ENCODE measurements around the gene ATP6V1G1.
"Not testable (repeated sequence)": the region's sequence is repeated elsewhere in the genome, so short reads cannot be mapped to it uniquely, and the experiment has no call there.

Gene ATP6V1G1

GRCh38 chr9:114571391-114571790 lies 16.2 kb upstream of the ATP6V1G1 start:
- no peak overlapping the region for H3K4ac ChIP-seq (ENCODE audit: low read depth, low read length)
- H3K9me3 ChIP-seq (ENCODE audit: insufficient read depth, low read depth, low read length) = no peaks in the 10 kb centered on the region
- no peak overlapping the region for H4K91ac ChIP-seq (ENCODE audit: low read depth, low read length)
- no peaks in the 10 kb centered on the region for H3K79me2 ChIP-seq (ENCODE audit: control insufficient read depth, insufficient read depth, low read length, poor library complexity)
- H2AK5ac ChIP-seq (ENCODE audit: low read length) = no peak overlapping the region
- DNase-seq = no peak
- H3K14ac ChIP-seq (ENCODE audit: low read length) = no peak overlapping the region
- H3K27ac ChIP-seq (ENCODE audit: low read depth, low read length) = no peak overlapping the region
- no CpG with 5 or more reads among the region's 3 CpGs for WGBS (ENCODE audit: extremely low coverage, insufficient coverage, insufficient read length)
- no peaks in the 10 kb centered on the region for H3K4me1 ChIP-seq (ENCODE audit: control insufficient read depth in 1 of 2, insufficient read depth in 2 of 2, low read length in 2 of 2)
- no peak overlapping the region for H3K4me2 ChIP-seq (ENCODE audit: low read length)
- H3K4me3 ChIP-seq (ENCODE audit: low read depth, low read length) = no peak overlapping the region
- no peak overlapping the region for H4K12ac ChIP-seq (ENCODE audit: low read depth, low read length)
- no peaks in the 10 kb centered on the region for H3K36me3 ChIP-seq (ENCODE audit: control insufficient read depth in 1 of 2, insufficient read depth in 2 of 2, low read length in 2 of 2)
- H2AFZ ChIP-seq (ENCODE audit: insufficient read depth, low read length, poor library complexity) = no peak overlapping the region
- no peak overlapping the region for H4K8ac ChIP-seq (ENCODE audit: low read depth, low read length)
- no peaks in the 10 kb centered on the region for H3K79me1 ChIP-seq (ENCODE audit: low read length)
- H3K27me3 ChIP-seq (ENCODE audit: insufficient read depth, low read length) = no peaks in the 10 kb centered on the region
- no peak overlapping the region for H3K18ac ChIP-seq (ENCODE audit: low read length)
- no peak overlapping the region for H3K9ac ChIP-seq (ENCODE audit: low read length)
- no peak overlapping the region for H2BK5ac ChIP-seq (ENCODE audit: low read depth, low read length, poor library complexity)
- H2BK12ac ChIP-seq (ENCODE audit: low read length) = no peak overlapping the region
- H3K23ac ChIP-seq (ENCODE audit: low read length) = no peak overlapping the region
- H2BK120ac ChIP-seq (ENCODE audit: insufficient read depth, low read length, poor library complexity) = no peak overlapping the region

- Histone ChIP-seq H2BK12ac (ENCODE audit: low read length) (no peak overlapping the region), H3K14ac (ENCODE audit: low read length) (no peak overlapping the region), H4K12ac (ENCODE audit: low read depth, low read length) (no peak overlapping the region), H3K27ac (ENCODE audit: low read depth, low read length) (no peak overlapping the region), H2AFZ (ENCODE audit: insufficient read depth, low read length, poor library complexity) (no peak overlapping the region), H3K27me3 (ENCODE audit: insufficient read depth, low read length) (no peaks in the 10 kb centered on the region), H3K79me2 (ENCODE audit: control insufficient read depth, insufficient read depth, low read length, poor library complexity) (no peaks in the 10 kb centered on the region), H4K91ac (ENCODE audit: low read depth, low read length) (no peak overlapping the region), H3K36me3 (ENCODE audit: control insufficient read depth in 1 of 2, insufficient read depth in 2 of 2, low read length in 2 of 2) (no peaks in the 10 kb centered on the region), H3K4me2 (ENCODE audit: low read length) (no peak overlapping the region), H3K4me3 (ENCODE audit: low read depth, low read length) (no peak overlapping the region), H3K79me1 (ENCODE audit: low read length) (no peaks in the 10 kb centered on the region), H3K9ac (ENCODE audit: low read length) (no peak overlapping the region), H3K9me3 (ENCODE audit: insufficient read depth, low read depth, low read length) (no peaks in the 10 kb centered on the region), H2BK5ac (ENCODE audit: low read depth, low read length, poor library complexity) (no peak overlapping the region), H3K4me1 (ENCODE audit: control insufficient read depth in 1 of 2, insufficient read depth in 2 of 2, low read length in 2 of 2) (no peaks in the 10 kb centered on the region), H2BK120ac (ENCODE audit: insufficient read depth, low read length, poor library complexity) (no peak overlapping the region), H3K23ac (ENCODE audit: low read length) (no peak overlapping the region), H2AK5ac (ENCODE audit: low read length) (no peak overlapping the region), H3K18ac (ENCODE audit: low read length) (no peak overlapping the region), H4K8ac (ENCODE audit: low read depth, low read length) (no peak overlapping the region), H3K4ac (ENCODE audit: low read depth, low read length) (no peak overlapping the region)
- no peak for DNase-seq
- WGBS (ENCODE audit: extremely low coverage, insufficient coverage, insufficient read length) = no CpG with 5 or more reads among the region's 6 CpGs
Measured at GRCh38 chr9:114572199-114572598, 15.4 kb upstream of the ATP6V1G1 start.

DNA sequence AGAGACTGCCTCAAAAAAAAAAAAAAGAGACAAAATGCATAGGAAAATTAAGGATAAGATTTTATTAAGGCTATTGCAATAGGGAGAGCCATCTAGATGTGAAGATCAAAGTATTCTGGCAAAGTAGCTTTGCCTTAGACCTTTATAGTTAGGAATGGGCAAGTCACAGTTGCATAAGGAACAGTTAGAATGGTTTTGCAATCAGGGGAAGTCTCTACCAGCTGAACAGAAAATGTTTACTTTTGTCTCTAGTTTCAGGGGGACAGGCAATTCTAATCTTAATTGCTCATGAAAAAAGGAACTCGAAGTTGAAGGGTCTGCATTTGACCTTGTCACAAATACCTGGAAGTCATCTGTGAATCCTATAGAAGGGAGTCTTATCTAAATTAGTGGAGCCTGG lies 13.1 kb upstream of the ATP6V1G1 start:
- no peaks in the 10 kb centered on the region for H3K27me3 ChIP-seq (ENCODE audit: insufficient read depth, low read length)
- H3K79me1 ChIP-seq (ENCODE audit: low read length) = no peaks in the 10 kb centered on the region
- H4K12ac ChIP-seq (ENCODE audit: low read depth, low read length) = no peak overlapping the region
- H3K4me1 ChIP-seq (ENCODE audit: control insufficient read depth in 1 of 2, insufficient read depth in 2 of 2, low read length in 2 of 2) = no peaks in the 10 kb centered on the region
- H3K9ac ChIP-seq (ENCODE audit: low read length) = no peak overlapping the region
- no peak overlapping the region for H3K4ac ChIP-seq (ENCODE audit: low read depth, low read length)
- H3K9me3 ChIP-seq (ENCODE audit: insufficient read depth, low read depth, low read length) = no peaks in the 10 kb centered on the region
- H3K14ac ChIP-seq (ENCODE audit: low read length) = no peak overlapping the region
- H3K36me3 ChIP-seq (ENCODE audit: control insufficient read depth in 1 of 2, insufficient read depth in 2 of 2, low read length in 2 of 2) = no peaks in the 10 kb centered on the region
- no peak overlapping the region for H4K8ac ChIP-seq (ENCODE audit: low read depth, low read length)
- H4K91ac ChIP-seq (ENCODE audit: low read depth, low read length) = no peak overlapping the region
- no peak overlapping the region for H2BK120ac ChIP-seq (ENCODE audit: insufficient read depth, low read length, poor library complexity)
- no peak overlapping the region for H2AK5ac ChIP-seq (ENCODE audit: low read length)
- no peak overlapping the region for H2AFZ ChIP-seq (ENCODE audit: insufficient read depth, low read length, poor library complexity)
- no peak overlapping the region for H2BK5ac ChIP-seq (ENCODE audit: low read depth, low read length, poor library complexity)
- no peak for DNase-seq
- no peak overlapping the region for H3K23ac ChIP-seq (ENCODE audit: low read length)
- H3K18ac ChIP-seq (ENCODE audit: low read length) = no peak overlapping the region
- no peaks in the 10 kb centered on the region for H3K79me2 ChIP-seq (ENCODE audit: control insufficient read depth, insufficient read depth, low read length, poor library complexity)
- no peak overlapping the region for H3K27ac ChIP-seq (ENCODE audit: low read depth, low read length)
- WGBS (ENCODE audit: extremely low coverage, insufficient coverage, insufficient read length) = no CpG with 5 or more reads among the region's 1 CpG
- no peak overlapping the region for H3K4me2 ChIP-seq (ENCODE audit: low read length)
- no peak overlapping the region for H2BK12ac ChIP-seq (ENCODE audit: low read length)
- no peak overlapping the region for H3K4me3 ChIP-seq (ENCODE audit: low read depth, low read length)

DNA sequence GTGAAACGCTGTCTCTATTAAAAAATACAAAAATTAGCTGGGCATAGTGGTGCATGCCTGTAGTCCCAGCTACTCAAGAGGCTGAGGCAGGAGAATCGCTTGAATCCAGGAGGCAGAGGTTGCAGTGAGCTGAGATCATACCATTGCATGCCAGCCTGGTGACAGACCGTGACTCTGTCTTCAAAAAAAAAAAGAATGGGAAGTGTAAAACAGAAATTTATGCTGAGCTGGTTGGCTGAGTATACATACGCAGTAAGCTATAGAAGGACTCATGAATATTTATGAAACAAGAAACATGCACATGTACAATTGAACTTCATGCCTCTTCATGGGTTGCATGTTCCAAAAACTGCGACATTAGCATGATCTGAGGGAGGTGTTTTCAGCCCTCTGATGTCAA lies 10.8 kb upstream of the ATP6V1G1 start:
- H2BK12ac ChIP-seq (ENCODE audit: low read length); H3K9me3 ChIP-seq (ENCODE audit: insufficient read depth, low read depth, low read length); H4K12ac ChIP-seq (ENCODE audit: low read depth, low read length); H3K4me3 ChIP-seq (ENCODE audit: low read depth, low read length); H3K27me3 ChIP-seq (ENCODE audit: insufficient read depth, low read length); H2AFZ ChIP-seq (ENCODE audit: insufficient read depth, low read length, poor library complexity); H3K23ac ChIP-seq (ENCODE audit: low read length); H3K4ac ChIP-seq (ENCODE audit: low read depth, low read length); H3K4me2 ChIP-seq (ENCODE audit: low read length); H4K8ac ChIP-seq (ENCODE audit: low read depth, low read length); H3K27ac ChIP-seq (ENCODE audit: low read depth, low read length); H2BK5ac ChIP-seq (ENCODE audit: low read depth, low read length, poor library complexity); H4K91ac ChIP-seq (ENCODE audit: low read depth, low read length); H2AK5ac ChIP-seq (ENCODE audit: low read length); H3K14ac ChIP-seq (ENCODE audit: low read length); H3K18ac ChIP-seq (ENCODE audit: low read length); H3K36me3 ChIP-seq (ENCODE audit: control insufficient read depth in 1 of 2, insufficient read depth in 2 of 2, low read length in 2 of 2); H3K79me2 ChIP-seq (ENCODE audit: control insufficient read depth, insufficient read depth, low read length, poor library complexity); H3K4me1 ChIP-seq (ENCODE audit: control insufficient read depth in 1 of 2, insufficient read depth in 2 of 2, low read length in 2 of 2); H3K9ac ChIP-seq (ENCODE audit: low read length); H3K79me1 ChIP-seq (ENCODE audit: low read length); H2BK120ac ChIP-seq (ENCODE audit: insufficient read depth, low read length, poor library complexity); DNase-seq: not testable (repeated sequence)
- WGBS (ENCODE audit: extremely low coverage, insufficient coverage, insufficient read length) = no CpG with 5 or more reads among the region's 5 CpGs

Measured in trophoblast cell (in vitro differentiated cells and primary cell).